ENCODE measurements around the gene KCNQ1.

Gene KCNQ1

GRCh38 chr11:2820976-2821375, 376.2 kb downstream of the KCNQ1 start:
- DNase-seq, result no peak

DNA sequence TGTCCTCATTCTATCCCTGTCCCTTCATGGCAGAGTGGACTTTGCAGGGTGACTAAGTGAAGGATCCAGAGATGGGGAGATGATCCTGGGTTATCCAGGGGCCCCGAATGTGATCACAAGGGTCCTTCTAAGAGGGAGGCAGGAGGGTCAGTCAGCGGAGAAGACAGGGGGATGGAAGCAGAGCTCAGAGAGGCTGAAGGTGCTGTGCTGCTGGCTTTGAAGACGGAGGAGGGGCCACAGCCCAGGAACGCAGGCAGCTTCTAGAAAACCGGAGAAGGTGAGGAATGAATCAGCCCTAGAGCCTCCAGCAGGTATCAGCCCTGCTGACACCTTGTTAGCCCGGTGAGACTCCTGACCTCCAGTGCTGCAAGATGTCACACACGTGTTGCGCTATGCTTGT, 377.1 kb downstream of the KCNQ1 start:
- DNase-seq, result no peak

- DNase-seq, result no peak
Measured at GRCh38 chr11:2824851-2825250, 380.0 kb downstream of the KCNQ1 start.

DNA sequence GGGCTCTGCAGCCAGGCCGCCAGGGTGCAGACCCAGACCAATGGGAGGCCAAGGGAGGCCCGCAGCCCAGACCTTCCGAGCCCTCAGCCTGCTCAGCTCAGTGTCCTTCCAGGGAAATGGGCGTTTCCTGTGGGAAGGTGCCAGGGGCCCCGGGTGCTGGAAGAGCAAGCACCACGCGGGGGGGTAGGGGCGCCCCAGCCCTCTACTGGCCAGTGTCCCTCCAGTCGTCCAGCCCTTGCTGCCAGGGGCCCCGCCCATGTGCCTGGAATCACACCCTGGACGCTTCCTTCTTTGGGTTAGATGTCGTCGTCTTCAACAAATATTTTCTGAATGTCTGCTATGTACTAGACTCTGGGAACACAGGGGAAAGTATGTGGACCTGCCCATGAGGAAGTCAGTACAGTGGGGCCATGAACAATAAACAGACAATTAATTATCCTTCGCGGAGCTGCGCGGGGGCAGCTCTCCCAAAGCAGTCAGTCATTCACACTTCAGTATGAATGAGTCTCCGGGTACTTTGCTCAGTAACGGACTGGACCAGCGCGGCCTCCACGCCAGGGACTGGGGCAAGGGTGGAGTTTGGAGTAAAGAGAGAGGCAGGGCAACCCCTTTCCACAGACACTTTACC, 380.6 kb downstream of the KCNQ1 start:
- no peak for DNase-seq

GRCh38 chr11:2825889-2826678, 381.3 kb downstream of the KCNQ1 start:
- DNase-seq, result no peak

GRCh38 chr11:2826679-2827056, 381.9 kb downstream of the KCNQ1 start:
- DNase-seq, result no peak

DNA sequence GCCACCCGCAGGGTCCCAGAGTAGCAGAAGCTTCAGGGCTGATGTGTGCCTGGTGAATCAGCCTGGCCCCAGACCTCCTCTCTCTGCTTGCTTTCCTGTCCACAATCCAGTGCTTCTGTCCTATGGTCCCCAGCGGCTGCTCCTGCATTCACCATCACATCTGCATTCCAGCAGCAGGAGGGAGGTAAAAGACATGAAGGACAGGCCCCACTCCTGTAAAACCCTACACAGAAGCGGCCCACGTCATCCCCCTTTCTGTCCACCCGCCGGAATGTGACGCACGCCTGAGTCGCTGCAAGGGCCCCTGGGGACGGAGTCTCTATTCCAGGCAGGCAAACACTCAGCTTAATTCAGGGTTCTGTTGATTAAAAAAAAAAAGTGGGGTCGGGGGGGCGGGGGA, 382.4 kb downstream of the KCNQ1 start:
- no peak for DNase-seq

- no peak for DNase-seq
Measured at GRCh38 chr11:2827792-2828191, 383.0 kb downstream of the KCNQ1 start.

DNA sequence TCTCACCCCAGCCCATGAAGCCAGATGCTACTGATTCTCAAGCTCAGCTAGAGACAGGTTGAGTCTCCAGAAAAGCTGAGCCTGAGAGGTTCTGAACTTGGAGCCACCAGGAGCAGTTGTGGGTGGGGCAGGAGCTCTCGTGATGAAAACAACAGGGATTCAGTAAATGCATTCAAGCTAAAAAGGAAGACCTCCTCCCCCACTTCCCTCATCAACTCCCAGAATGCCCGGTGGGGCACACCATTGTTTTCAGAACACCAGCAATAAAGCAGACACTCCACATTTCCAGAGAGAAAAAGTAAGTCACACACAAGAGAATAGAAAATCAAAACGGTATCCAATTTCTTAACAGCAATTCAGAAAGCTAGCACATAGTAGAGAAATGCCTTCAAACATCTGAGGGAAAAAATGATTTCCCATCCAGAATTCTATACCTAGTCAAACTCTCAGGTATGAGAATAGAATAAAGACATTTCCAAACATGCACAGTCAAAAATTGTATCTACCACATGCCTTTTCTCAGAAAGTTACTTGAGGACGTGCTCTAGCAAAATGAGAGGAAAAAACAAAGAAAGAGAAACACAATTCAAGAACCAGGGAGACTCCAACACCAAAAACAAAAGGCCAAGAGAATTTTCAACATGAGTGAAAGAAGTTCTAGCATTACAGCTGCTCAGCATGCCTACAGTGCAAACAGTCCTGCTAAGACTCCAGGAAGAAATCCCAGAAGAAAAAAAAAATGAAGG, 383.9 kb downstream of the KCNQ1 start:
- no peak for DNase-seq

- no peak for DNase-seq
Measured at GRCh38 chr11:2830030-2830812, 385.4 kb downstream of the KCNQ1 start.

GRCh38 chr11:2830886-2831285, 386.1 kb downstream of the KCNQ1 start:
- no peak for DNase-seq

GRCh38 chr11:2831781-2832532, 387.1 kb downstream of the KCNQ1 start:
- no peak for DNase-seq

DNA sequence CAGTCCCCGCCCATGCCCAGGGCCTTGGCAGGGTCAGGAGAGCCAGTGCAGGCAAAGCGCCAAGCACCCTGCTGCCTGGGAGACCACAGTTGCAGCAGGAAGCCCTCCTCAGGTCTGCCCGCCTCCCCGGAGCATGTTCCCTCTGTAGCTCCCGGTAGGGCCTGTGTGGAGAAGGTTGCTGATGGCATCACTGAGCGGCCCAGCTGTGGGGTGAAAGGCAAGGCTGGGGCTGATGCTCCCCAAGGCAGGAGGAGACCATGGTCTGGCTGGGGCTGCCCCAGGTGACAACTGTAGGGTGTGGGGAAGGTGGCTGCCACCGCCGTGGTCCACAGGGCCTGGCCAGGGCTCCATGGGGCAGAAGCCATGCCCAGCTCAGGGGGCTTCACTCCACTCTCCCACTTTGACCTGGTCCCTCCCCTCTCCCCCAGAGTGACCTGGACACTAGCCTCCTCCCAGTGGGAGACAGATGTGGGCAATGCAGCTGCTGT, 387.8 kb downstream of the KCNQ1 start:
- DNase-seq, result no peak

DNA sequence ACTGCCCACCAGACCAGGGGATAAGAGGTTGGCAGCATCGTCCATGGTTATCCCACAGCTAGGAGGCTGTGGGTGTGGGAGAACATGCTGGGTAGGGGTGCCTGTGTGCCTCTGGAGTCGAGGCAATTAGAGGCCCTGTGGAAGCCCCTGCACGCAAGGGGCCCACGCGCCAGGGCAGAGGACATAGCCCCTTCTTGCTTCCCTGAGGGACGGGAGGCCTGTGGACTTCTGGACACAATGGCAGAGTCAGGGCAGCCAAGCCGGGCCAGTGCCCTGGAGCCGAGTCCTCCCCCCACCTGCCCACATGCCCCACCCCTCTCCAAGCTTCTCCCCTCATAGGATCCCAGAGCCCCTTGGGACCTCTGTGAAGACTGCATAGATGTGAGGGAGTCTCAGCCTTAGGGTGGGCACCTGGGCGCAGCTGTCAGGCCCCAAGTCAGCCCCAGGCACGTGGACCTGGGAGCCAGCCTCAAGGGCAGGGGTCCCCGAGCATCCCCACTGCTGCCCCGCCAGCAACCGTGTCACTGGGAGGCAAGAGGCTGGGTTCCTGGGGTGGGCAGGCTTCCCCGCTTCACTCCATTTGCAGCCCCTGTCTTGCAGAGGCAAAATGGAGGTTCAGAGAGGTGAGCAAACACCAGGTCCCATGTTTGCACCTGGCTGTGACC, 388.4 kb downstream of the KCNQ1 start:
- no peak for DNase-seq

DNA sequence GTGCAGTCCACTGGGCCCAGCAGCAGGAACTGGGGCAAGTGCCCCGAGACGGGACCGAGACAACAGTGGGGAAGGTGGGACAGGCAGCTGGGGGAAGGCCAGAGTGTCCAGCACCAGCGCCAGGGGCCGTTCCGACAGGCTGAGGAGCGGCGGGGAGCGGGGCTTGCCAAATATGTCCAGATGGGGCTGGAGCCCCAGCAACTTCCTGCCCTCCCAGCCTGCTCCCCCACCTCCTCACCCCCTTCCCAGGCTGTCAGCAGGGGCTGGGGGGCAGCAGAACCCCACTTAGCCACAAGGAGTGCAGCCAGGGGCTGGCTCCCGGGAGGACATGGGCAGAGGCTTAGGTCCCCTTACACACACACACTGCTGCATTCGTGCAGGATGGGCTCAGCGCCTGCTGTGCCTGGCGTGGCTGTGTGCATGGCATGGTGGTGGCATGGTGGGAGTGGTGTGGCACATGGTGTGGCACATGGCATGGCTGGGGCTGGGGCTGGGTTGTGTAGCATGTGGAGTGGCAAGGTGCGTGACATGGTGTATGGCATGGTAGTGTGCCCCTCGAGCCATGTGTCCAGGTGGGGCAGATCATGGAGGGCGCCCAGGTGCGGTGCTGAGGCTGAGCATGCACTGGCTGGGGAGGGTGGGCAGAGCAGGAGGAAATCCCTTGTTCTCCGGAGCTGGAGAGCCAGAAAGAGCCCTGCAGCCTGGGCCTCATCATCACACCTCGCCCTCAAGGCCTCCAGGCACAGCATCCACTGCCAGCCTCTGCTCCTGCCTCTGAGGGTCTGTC, 389.1 kb downstream of the KCNQ1 start:
- no peak for DNase-seq

DNA sequence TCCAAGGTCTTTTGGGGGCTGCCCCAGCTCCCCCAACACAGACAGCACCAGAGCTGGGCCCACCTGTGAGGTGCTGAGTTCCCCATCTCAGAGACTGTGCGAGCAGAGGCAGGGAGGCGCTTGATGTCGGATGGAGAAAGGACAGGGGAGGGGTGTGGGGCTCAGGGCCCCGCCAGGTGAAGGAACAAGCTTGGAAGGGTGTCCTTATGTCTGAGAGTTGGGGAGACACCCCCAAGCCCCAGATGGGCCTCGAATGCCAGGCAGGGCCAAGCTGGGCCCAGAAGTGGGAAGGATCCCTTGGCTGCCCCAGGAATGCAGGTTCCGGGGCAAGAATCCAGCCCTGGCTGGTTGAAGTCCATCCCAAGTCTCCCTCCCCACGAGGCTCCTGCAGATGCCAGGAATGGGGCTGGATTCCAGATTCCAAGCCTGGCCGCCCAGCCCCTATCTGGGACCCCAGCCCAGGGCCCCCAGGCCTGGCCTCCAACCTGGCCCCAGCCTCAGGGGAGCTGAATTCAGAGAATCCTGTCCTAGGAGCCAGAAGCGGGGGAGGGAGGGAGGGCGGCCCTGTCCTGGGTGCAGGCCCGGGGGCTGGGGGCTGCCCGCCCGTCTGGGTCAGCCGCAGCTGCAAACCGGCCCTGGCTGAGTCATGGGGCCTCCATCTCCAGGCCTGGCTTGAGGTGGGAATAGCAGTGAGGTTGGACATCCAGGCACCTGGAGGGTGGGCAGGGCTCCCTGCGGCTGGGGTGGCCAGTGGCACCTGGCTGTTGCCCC, 389.9 kb downstream of the KCNQ1 start:
- DNase-seq, result no peak

GRCh38 chr11:2835296-2835695, 390.5 kb downstream of the KCNQ1 start:
- DNase-seq, result no peak

- no peak for DNase-seq
Measured at GRCh38 chr11:2835751-2836150, 390.9 kb downstream of the KCNQ1 start.

GRCh38 chr11:2836315-2837095, 391.7 kb downstream of the KCNQ1 start:
- no peak for DNase-seq

All from activated naive CD4-positive, alpha-beta T cell (primary cell).